Measurements from ENCODE around the gene NUMB.
A peak's percentile ranks its signal among the peaks of the same experiment; 100 is the strongest.

NUMB gene

GRCh38 chr14:73458183-73458976 is at the start of gene NUMB:
Gene NUMB (minus strand): TSS chr14:73458546. CDS start chr14:73355751, 102,795 bp downstream.
- peak; percentile 88 for DNase-seq (ENCODE audit: low read depth)

DNA sequence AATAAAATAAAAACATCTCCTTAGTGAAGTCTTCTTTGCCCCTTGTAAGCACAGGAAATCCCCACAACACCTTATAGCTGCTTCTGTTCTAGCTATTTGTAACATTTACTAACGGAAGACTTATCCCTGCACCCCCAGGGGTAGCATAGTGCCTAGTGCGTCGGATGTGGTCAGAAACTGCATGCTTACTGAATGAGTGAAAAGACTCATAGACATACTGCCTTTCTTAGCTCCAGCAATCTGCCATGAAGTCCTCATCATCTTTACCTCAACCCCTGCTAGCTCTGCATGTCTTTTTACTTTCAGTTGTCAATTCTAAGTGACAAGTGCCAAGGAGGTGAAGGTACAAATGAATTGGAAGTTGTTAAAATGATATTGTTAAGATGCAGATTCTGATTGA is 45.3 kb upstream of the NUMB start:
- DNase-seq (ENCODE audit: low read depth): no peak

GRCh38 chr14:73502017-73502619 is 43.8 kb upstream of the NUMB start:
- DNase-seq (ENCODE audit: low read depth): no peak

- DNase-seq (ENCODE audit: low read depth): no peak
Measured at GRCh38 chr14:73500360-73500759, 42.0 kb upstream of the NUMB start.

- no peak for DNase-seq (ENCODE audit: low read depth)
Measured at GRCh38 chr14:73494593-73494992, 36.2 kb upstream of the NUMB start.

DNA sequence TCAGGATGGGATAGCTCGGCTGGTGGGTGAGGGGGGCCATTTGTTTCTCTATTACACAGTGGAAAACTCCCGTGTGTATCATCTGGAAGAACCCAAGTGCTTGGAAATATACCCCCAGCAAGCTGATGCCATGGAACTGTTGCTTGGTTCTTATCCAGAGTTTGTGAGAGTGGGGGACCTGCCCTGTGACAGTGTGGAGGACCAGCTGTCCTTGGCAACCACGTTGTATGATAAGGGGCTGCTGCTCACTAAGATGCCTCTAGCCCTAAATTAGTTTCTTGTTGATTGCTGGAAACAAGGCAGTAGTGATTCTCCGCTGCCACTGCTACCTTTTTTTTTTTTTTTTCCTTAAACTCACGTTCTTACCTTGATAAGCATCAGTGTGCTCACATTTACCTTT is 34.3 kb upstream of the NUMB start:
- no peak for DNase-seq (ENCODE audit: low read depth)

- DNase-seq (ENCODE audit: low read depth): no peak
Measured at GRCh38 chr14:73492043-73492552, 33.8 kb upstream of the NUMB start.

DNA sequence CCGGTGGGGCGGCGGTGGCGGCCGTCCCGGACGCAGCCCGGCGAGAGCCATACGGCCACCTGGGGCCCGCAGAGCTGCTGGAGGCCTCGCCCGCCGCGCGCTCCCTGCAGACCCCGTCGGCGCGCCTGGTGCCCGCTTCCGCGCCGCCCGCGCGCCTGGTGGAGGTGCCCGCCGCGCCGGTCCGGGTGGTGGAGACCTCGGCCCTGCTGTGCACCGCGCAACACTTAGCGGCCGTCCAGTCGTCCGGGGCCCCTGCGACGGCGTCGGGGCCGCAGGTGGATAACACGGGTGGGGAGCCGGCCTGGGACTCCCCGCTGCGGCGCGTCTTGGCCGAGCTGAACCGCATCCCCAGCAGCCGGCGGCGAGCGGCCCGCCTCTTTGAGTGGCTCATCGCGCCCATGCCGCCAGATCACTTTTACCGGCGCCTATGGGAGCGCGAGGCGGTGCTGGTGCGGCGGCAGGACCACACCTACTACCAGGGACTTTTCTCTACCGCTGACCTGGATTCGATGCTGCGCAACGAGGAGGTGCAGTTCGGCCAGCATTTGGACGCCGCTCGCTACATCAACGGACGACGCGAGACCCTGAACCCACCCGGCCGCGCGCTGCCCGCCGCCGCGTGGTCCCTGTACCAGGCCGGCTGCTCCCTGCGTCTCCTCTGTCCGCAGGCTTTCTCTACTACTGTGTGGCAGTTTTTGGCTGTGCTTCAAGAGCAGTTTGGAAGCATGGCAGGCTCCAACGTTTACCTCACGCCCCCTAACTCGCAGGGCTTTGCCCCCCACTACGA is 33.1 kb upstream of the NUMB start:
- DNase-seq (ENCODE audit: low read depth): peak; percentile 43

DNA sequence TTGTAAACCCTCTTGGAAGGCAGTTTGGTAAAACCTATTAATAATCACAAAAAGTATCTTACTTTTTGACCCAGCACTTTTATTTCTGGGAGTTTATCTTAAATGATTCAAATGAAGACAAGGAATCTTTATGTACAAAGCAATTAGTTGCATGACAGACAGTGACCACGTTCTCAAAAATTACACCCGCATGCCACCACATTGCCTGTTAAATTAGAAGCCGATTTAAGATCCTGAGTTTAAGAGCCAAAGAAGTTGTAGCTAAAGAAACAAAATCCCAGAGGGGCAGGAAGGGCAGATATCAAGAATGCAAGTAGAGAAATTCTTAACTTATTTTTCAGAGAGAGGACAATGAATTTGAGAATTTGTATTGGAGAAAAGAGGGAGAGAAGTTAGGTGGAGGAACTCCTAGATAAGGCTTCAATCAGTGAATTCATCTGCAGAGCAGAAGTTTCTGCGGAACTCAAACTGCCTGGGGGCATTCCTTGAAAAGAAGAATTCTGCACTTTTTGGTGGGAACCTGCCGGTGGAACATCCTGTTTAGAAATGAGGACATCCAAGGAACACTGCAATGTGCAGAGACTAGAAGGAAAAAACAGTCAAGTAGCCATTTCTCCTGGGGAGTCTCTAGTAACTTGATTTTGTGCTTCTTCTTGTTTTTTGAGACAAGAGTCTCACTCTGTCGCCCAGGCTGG is 31.3 kb upstream of the NUMB start:
- no peak for DNase-seq (ENCODE audit: low read depth)

- no peak for DNase-seq (ENCODE audit: low read depth)
Measured at GRCh38 chr14:73478684-73479083, 20.3 kb upstream of the NUMB start.

DNA sequence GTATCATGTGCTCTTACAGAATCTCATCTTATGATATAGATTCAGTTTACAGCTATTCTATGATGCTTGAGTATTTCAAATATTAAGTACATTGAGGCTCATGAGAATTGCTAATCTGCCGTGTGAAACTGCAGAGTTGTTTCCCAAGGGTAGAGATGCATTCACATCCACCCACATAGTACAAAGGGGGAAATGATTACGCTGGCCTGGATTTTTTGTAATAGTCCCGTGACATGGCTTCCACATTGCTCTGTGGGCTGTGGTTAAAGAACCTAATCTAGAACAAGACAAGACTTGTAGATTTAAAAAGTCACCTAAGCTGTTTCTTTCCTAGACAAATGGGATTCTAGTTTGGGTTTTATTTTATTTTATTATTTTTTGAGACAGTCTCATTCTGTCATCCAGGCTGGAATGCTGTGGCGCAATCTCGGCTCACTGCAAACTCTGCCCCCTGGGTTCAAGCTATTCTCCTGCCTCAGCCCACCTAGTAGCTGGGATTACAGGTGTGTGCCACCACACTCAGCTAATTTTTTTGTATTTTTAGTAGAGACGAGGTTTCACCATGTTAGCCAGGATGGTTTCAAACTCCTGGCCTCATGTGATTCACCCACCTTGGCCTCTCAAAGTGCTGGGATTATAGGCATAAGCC is 19.4 kb upstream of the NUMB start:
- no peak for DNase-seq (ENCODE audit: low read depth)

GRCh38 chr14:73476451-73476931 is 18.1 kb upstream of the NUMB start:
- DNase-seq (ENCODE audit: low read depth): no peak

GRCh38 chr14:73474952-73475351 is 16.6 kb upstream of the NUMB start:
- no peak for DNase-seq (ENCODE audit: low read depth)

GRCh38 chr14:73472185-73473114 is 14.1 kb upstream of the NUMB start:
- DNase-seq (ENCODE audit: low read depth): no peak

DNA sequence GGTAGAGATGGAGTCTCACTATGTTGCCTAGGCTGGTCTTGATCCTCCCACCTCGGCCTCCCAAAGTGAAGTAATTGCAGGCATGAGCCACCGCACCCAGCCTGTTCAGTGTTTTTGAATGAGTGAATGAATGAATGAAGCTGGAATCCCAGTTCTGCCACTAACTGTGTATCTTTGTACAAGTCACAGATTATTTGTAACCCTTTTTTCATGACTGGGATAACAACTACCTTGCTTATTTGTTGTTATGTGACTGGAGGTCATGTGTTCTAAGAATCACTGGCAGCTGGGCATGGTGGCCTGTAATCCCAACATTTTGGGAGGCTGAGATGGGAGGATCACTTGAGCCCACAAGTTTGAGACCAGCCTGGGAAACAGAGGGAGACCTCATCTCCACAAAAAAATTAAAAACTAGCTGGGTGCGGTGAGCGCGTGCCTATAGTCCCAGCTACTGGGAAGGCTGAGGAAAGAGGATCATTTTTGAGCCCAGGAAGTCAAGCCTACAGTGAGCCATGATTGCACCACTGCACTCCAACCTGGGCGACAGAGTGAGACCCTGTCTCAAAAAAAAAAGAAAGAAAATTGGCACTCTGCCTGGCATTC is 13.3 kb upstream of the NUMB start:
- DNase-seq (ENCODE audit: low read depth): no peak

GRCh38 chr14:73468828-73469375 is 10.6 kb upstream of the NUMB start:
- no peak for DNase-seq (ENCODE audit: low read depth)

- DNase-seq (ENCODE audit: low read depth): no peak
Measured at GRCh38 chr14:73467800-73468199, 9.5 kb upstream of the NUMB start.

DNA sequence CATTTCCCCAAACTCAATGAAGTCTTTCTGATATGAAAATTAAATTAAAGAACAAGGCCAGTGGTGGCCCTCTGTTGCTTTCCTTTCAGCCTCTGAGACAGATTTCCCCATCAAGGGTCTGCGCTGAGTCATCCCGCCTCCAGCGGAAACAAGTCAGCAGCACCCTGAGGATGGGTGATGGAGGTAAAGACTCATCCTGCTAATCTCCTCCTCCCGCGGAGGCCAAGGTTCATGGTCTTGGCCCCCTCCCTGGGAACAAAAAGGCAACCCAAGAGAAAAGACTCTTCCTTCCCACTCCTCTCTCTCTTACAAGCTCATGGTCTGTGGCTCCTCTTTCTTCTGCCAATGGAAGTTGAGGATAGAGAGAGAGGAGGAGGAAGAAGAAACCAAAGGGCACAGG is 9.0 kb upstream of the NUMB start:
- DNase-seq (ENCODE audit: low read depth): peak; percentile 33

- DNase-seq (ENCODE audit: low read depth): no peak
Measured at GRCh38 chr14:73466861-73467260, 8.5 kb upstream of the NUMB start.

All from stimulated activated CD8-positive, alpha-beta memory T cell treated with anti-CD3 and anti-CD28 coated beads, Interleukin-7, amount 100 ng/mL, for 24 hours (primary cell).